Mesendoderm (in vitro differentiated cells): ENCODE data around the gene PARD6A.

Source experiments
- DNase-seq: peaks from one replicate; pipeline ENCODE4 v3.0.0; 2013
- H2AK5ac ChIP-seq: 2 replicates; pipeline ENCODE4 v1.6.1; 2013; ENCODE audit warnings: low read length, inconsistent platforms
- H2BK120ac ChIP-seq: 2 replicates; pipeline ENCODE4 v1.6.1; 2013; ENCODE audit warnings: low read depth, mild to moderate bottlenecking, low read length, moderate library complexity, mixed read lengths
- H2BK15ac ChIP-seq: replicated peaks from 2 replicates; pipeline ENCODE4 v1.6.1; 2013; ENCODE audit warnings: low read depth, mild to moderate bottlenecking, moderate library complexity
- H2BK5ac ChIP-seq: 2 replicates; pipeline ENCODE4 v1.6.1; 2013; ENCODE audit warnings: low read length, inconsistent platforms
- H3K18ac ChIP-seq: 2 replicates; pipeline ENCODE4 v1.6.1; 2013; ENCODE audit warnings: mild to moderate bottlenecking, low read length, mixed read lengths
- H3K23ac ChIP-seq: one replicate; pipeline ENCODE4 v1.6.1; 2013; ENCODE audit warnings: low read length
- H3K27ac ChIP-seq: 2 replicates; pipeline ENCODE4 v1.5.1; 2013; ENCODE audit warnings: low read depth, mild to moderate bottlenecking, inconsistent platforms, low read length, moderate library complexity
- H3K27me3 ChIP-seq: 2 replicates; pipeline ENCODE4 v1.6.1; 2013; ENCODE audit warnings: low read length, control low read depth, mild to moderate bottlenecking, inconsistent platforms; ENCODE audit not compliant: insufficient read depth, poor library complexity
- H3K36me3 ChIP-seq: 2 replicates; pipeline ENCODE4 v1.6.1; 2013; ENCODE audit warnings: low read length, inconsistent platforms; ENCODE audit not compliant: control insufficient read depth, insufficient read depth
- H3K4ac ChIP-seq: one replicate; pipeline ENCODE4 v1.6.1; 2013; ENCODE audit warnings: low read depth, mild to moderate bottlenecking, low read length, moderate library complexity
- H3K4me1 ChIP-seq: 2 replicates; pipeline ENCODE4 v1.6.1; 2013; ENCODE audit warnings: low read depth, low read length, inconsistent platforms; ENCODE audit not compliant: control insufficient read depth
- H3K4me2 ChIP-seq: 2 replicates; pipeline ENCODE4 v1.6.1; 2013; ENCODE audit warnings: low read length
- H3K4me3 ChIP-seq: 2 replicates; pipeline ENCODE4 v1.5.1; 2013; ENCODE audit warnings: mild to moderate bottlenecking, low read length
- H3K56ac ChIP-seq: one replicate; pipeline ENCODE4 v1.6.1; 2013; ENCODE audit warnings: low read length
- H3K79me1 ChIP-seq: 2 replicates; pipeline ENCODE4 v1.6.1; 2013; ENCODE audit warnings: low read length, inconsistent platforms
- H3K79me2 ChIP-seq: 2 replicates; pipeline ENCODE4 v1.6.1; 2013; ENCODE audit warnings: mild to moderate bottlenecking, low read length; ENCODE audit not compliant: control insufficient read depth, insufficient read depth
- H3K9ac ChIP-seq: 2 replicates; pipeline ENCODE4 v1.6.1; 2013; ENCODE audit warnings: low read length, inconsistent platforms
- H4K5ac ChIP-seq: one replicate; pipeline ENCODE4 v1.6.1; 2013; ENCODE audit warnings: low read length
- H4K8ac ChIP-seq: one replicate; pipeline ENCODE4 v1.6.1; 2013; ENCODE audit warnings: low read depth, mild to moderate bottlenecking, control low read depth, low read length, moderate library complexity
- WGBS: extraction: QIAGEN DNeasy Blood & Tissue Kit; methylation state at CpG from one replicate; pipeline ENCODE4 v1.1.7; 2013; ENCODE audit warnings: low lambda C conversion rate, missing lambda C conversion rate; ENCODE audit not compliant: insufficient coverage; ENCODE audit errors: extremely low coverage; 5-methylcytosine and 5-hydroxymethylcytosine counted together

PARD6A gene

GRCh38 chr16:67651847-67652246 is 8.9 kb upstream of the PARD6A start:
- peaks cover 2% of the 10 kb centered on the region for H3K4me1 ChIP-seq
- no peak for DNase-seq
- no peak overlapping the region for H2BK5ac ChIP-seq
- H3K36me3 ChIP-seq, result no peaks in the 10 kb centered on the region
- H3K4me2 ChIP-seq, result no peak overlapping the region
- no peak overlapping the region for H2BK15ac ChIP-seq
- no peaks in the 10 kb centered on the region for H3K79me2 ChIP-seq
- no peak overlapping the region for H2BK120ac ChIP-seq
- H3K27ac ChIP-seq, result no peak overlapping the region
- H3K4ac ChIP-seq, result no peak overlapping the region
- no peak overlapping the region for H3K9ac ChIP-seq
- no peaks in the 10 kb centered on the region for H3K79me1 ChIP-seq
- no peak overlapping the region for H3K4me3 ChIP-seq
- no peak overlapping the region for H4K8ac ChIP-seq
- no peak overlapping the region for H4K5ac ChIP-seq
- H3K27me3 ChIP-seq, result no peaks in the 10 kb centered on the region
- WGBS, result no CpG with 5 or more reads among the region's 4 CpGs
- H2AK5ac ChIP-seq, result no peak overlapping the region
- H3K23ac ChIP-seq, result no peak overlapping the region
- no peak overlapping the region for H3K18ac ChIP-seq
- no peak overlapping the region for H3K56ac ChIP-seq

GRCh38 chr16:67652578-67653127 is 8.1 kb upstream of the PARD6A start:
- no peak overlapping the region for H2BK120ac ChIP-seq
- no peaks in the 10 kb centered on the region for H3K27me3 ChIP-seq
- H4K8ac ChIP-seq, result no peak overlapping the region
- H3K18ac ChIP-seq, result no peak overlapping the region
- WGBS, result no CpG with 5 or more reads among the region's 59 CpGs
- H2BK5ac ChIP-seq, result no peak overlapping the region
- peaks cover 2% of the 10 kb centered on the region for H3K4me1 ChIP-seq
- H4K5ac ChIP-seq, result no peak overlapping the region
- no peak overlapping the region for H3K9ac ChIP-seq
- H3K23ac ChIP-seq, result no peak overlapping the region
- H3K79me2 ChIP-seq, result no peaks in the 10 kb centered on the region
- peak overlapping the region; percentile 91 for H3K4me2 ChIP-seq
- H3K4me3 ChIP-seq, result no peak overlapping the region
- DNase-seq, result peak; percentile 78
- no peaks in the 10 kb centered on the region for H3K36me3 ChIP-seq
- H3K79me1 ChIP-seq, result no peaks in the 10 kb centered on the region
- no peak overlapping the region for H2AK5ac ChIP-seq
- no peak overlapping the region for H2BK15ac ChIP-seq
- no peak overlapping the region for H3K4ac ChIP-seq
- H3K27ac ChIP-seq, result no peak overlapping the region
- H3K56ac ChIP-seq, result no peak overlapping the region

- H3K79me1 ChIP-seq, result no peaks in the 10 kb centered on the region
- H3K23ac ChIP-seq, result no peak overlapping the region
- DNase-seq, result no peak
- no peaks in the 10 kb centered on the region for H3K79me2 ChIP-seq
- no peak overlapping the region for H2BK15ac ChIP-seq
- H3K4me3 ChIP-seq, result peak overlapping the region; percentile 27
- no peak overlapping the region for H2AK5ac ChIP-seq
- WGBS, result no CpG with 5 or more reads among the region's 68 CpGs
- H3K4ac ChIP-seq, result no peak overlapping the region
- H3K36me3 ChIP-seq, result no peaks in the 10 kb centered on the region
- peak overlapping the region; percentile 64 for H3K9ac ChIP-seq
- no peak overlapping the region for H4K8ac ChIP-seq
- peak overlapping the region; percentile 91 for H3K4me2 ChIP-seq
- H2BK120ac ChIP-seq, result no peak overlapping the region
- peak overlapping the region; percentile 81 for H3K56ac ChIP-seq
- H3K4me1 ChIP-seq, result peaks cover 2% of the 10 kb centered on the region
- no peak overlapping the region for H4K5ac ChIP-seq
- no peaks in the 10 kb centered on the region for H3K27me3 ChIP-seq
- H3K27ac ChIP-seq, result no peak overlapping the region
- no peak overlapping the region for H3K18ac ChIP-seq
- H2BK5ac ChIP-seq, result no peak overlapping the region
Measured at GRCh38 chr16:67653128-67653788, 7.5 kb upstream of the PARD6A start.

- Histone ChIP-seq H2AK5ac (no peak overlapping the region), H3K79me2 (peaks cover under 1% of the 10 kb centered on the region), H3K36me3 (no peaks in the 10 kb centered on the region), H3K56ac (no peak overlapping the region), H3K23ac (no peak overlapping the region), H3K18ac (no peak overlapping the region), H4K8ac (no peak overlapping the region), H3K4me1 (peaks cover 2% of the 10 kb centered on the region), H2BK15ac (no peak overlapping the region), H3K4ac (no peak overlapping the region), H3K27ac (no peak overlapping the region), H2BK120ac (no peak overlapping the region), H3K79me1 (peaks cover 2% of the 10 kb centered on the region), H2BK5ac (no peak overlapping the region), H3K27me3 (no peaks in the 10 kb centered on the region), H3K4me3 (no peak overlapping the region), H4K5ac (no peak overlapping the region), H3K4me2 (peak overlapping the region; percentile 47), H3K9ac (no peak overlapping the region)
- no peak for DNase-seq
- WGBS, result no CpG with 5 or more reads among the region's 25 CpGs
Measured at GRCh38 chr16:67653789-67654402, 6.9 kb upstream of the PARD6A start.

- no peak overlapping the region for H3K4me3 ChIP-seq
- H3K4me2 ChIP-seq, result no peak overlapping the region
- H3K56ac ChIP-seq, result no peak overlapping the region
- H3K27me3 ChIP-seq, result no peaks in the 10 kb centered on the region
- H2AK5ac ChIP-seq, result no peak overlapping the region
- H4K8ac ChIP-seq, result no peak overlapping the region
- no peaks in the 10 kb centered on the region for H3K4me1 ChIP-seq
- H2BK120ac ChIP-seq, result no peak overlapping the region
- no peak overlapping the region for H3K18ac ChIP-seq
- H3K9ac ChIP-seq, result no peak overlapping the region
- no peak overlapping the region for H3K23ac ChIP-seq
- no peak for DNase-seq
- no peak overlapping the region for H2BK5ac ChIP-seq
- peaks cover 4% of the 10 kb centered on the region for H3K79me1 ChIP-seq
- no peaks in the 10 kb centered on the region for H3K36me3 ChIP-seq
- no peak overlapping the region for H3K27ac ChIP-seq
- peaks cover 2% of the 10 kb centered on the region for H3K79me2 ChIP-seq
- no peak overlapping the region for H2BK15ac ChIP-seq
- H3K4ac ChIP-seq, result no peak overlapping the region
- no CpG with 5 or more reads among the region's 30 CpGs for WGBS
- H4K5ac ChIP-seq, result no peak overlapping the region
Measured at GRCh38 chr16:67654403-67654911, 6.3 kb upstream of the PARD6A start.
